H9 (cell line): ENCODE measurements around the gene LMF1. TPM values are rescaled to one million over a fixed set of nuclear protein-coding genes. Genes with fewer than 3 reads are reported as not detected.

Experiments used
- DNase-seq: peaks from one replicate; pipeline ENCODE4 v3.0.0-alpha.2; 2017
- H2AFZ ChIP-seq: one replicate; pipeline ENCODE4 v1.6.1; 2013; ENCODE audit warnings: mild to moderate bottlenecking, low read length, control low read depth, moderate library complexity
- H2AK5ac ChIP-seq: 2 replicates; pipeline ENCODE4 v1.6.1; 2013; ENCODE audit warnings: low read length, control low read depth, mixed read lengths; ENCODE audit not compliant: insufficient read length
- H2BK120ac ChIP-seq: one replicate; pipeline ENCODE4 v1.6.1; 2013; ENCODE audit warnings: low read depth, mild to moderate bottlenecking, low read length, control low read depth, inconsistent platforms; ENCODE audit not compliant: poor library complexity, severe bottlenecking
- H2BK12ac ChIP-seq: 2 replicates; pipeline ENCODE4 v1.6.1; 2013; ENCODE audit warnings: low read length, control low read depth, mixed read lengths, low read depth; ENCODE audit not compliant: insufficient read length
- H2BK15ac ChIP-seq: 2 replicates; pipeline ENCODE4 v1.6.1; 2013; ENCODE audit warnings: low read depth, low read length, control low read depth
- H2BK20ac ChIP-seq: one replicate; pipeline ENCODE4 v1.6.1; 2013; ENCODE audit warnings: low read depth, mild to moderate bottlenecking, low read length, control low read depth, inconsistent platforms; ENCODE audit not compliant: poor library complexity, severe bottlenecking
- H2BK5ac ChIP-seq: 2 replicates; pipeline ENCODE4 v1.6.1; 2013; ENCODE audit warnings: low read length, control low read depth, mixed read lengths; ENCODE audit not compliant: insufficient read length
- H3K14ac ChIP-seq: 2 replicates; pipeline ENCODE4 v1.6.1; 2013; ENCODE audit warnings: low read length, control low read depth; ENCODE audit not compliant: insufficient read depth
- H3K18ac ChIP-seq: 2 replicates; pipeline ENCODE4 v1.6.1; 2013; ENCODE audit warnings: low read depth, mild to moderate bottlenecking, mixed read lengths, low read length, control low read depth; ENCODE audit not compliant: insufficient read length
- H3K23ac ChIP-seq: 2 replicates; pipeline ENCODE4 v1.6.1; 2013; ENCODE audit warnings: low read length, control low read depth, mixed read lengths, low read depth; ENCODE audit not compliant: insufficient read length
- H3K23me2 ChIP-seq: 2 replicates; pipeline ENCODE4 v1.6.1; 2013; ENCODE audit warnings: low read depth, mild to moderate bottlenecking, mixed read lengths, low read length, control low read depth; ENCODE audit not compliant: insufficient read length, poor library complexity, severe bottlenecking
- H3K27ac ChIP-seq: 2 replicates; pipeline ENCODE4 v1.5.1; 2013; ENCODE audit warnings: low read length, control low read depth, mixed read lengths, low read depth; ENCODE audit not compliant: insufficient read length
- H3K27me3 ChIP-seq: 2 replicates; pipeline ENCODE4 v1.6.1; 2013; ENCODE audit warnings: low read length, control low read depth, inconsistent platforms; ENCODE audit not compliant: insufficient read depth
- H3K4ac ChIP-seq: 2 replicates; pipeline ENCODE4 v1.6.1; 2013; ENCODE audit warnings: low read depth, mild to moderate bottlenecking, control low read depth, inconsistent platforms, low read length, moderate library complexity
- H3K4me1 ChIP-seq: 2 replicates; pipeline ENCODE4 v1.6.1; 2013; ENCODE audit warnings: low read length, control low read depth, inconsistent platforms; ENCODE audit not compliant: insufficient read depth
- H3K4me2 ChIP-seq: 2 replicates; pipeline ENCODE4 v1.6.1; 2013; ENCODE audit warnings: low read length, control low read depth, mixed read lengths; ENCODE audit not compliant: insufficient read length, insufficient read depth
- H3K56ac ChIP-seq: 2 replicates; pipeline ENCODE4 v1.6.1; 2013; ENCODE audit warnings: low read depth, mild to moderate bottlenecking, mixed read lengths, low read length, control low read depth; ENCODE audit not compliant: insufficient read length
- H3K79me1 ChIP-seq: 2 replicates; pipeline ENCODE4 v1.6.1; 2013; ENCODE audit warnings: low read depth, mild to moderate bottlenecking, moderate library complexity, low read length, control low read depth, inconsistent platforms; ENCODE audit not compliant: insufficient read depth, poor library complexity, severe bottlenecking
- H3K79me2 ChIP-seq: 2 replicates; pipeline ENCODE4 v1.6.1; 2013; ENCODE audit warnings: low read length, control low read depth, inconsistent platforms; ENCODE audit not compliant: insufficient read depth
- H3K9ac ChIP-seq: 2 replicates; pipeline ENCODE4 v1.6.1; 2013; ENCODE audit warnings: low read length, control low read depth, mixed read lengths; ENCODE audit not compliant: insufficient read length; ENCODE audit errors: extremely low read depth
- H3K9me3 ChIP-seq: one replicate; pipeline ENCODE4 v1.6.1; 2013; ENCODE audit warnings: low read depth, low read length, inconsistent platforms; ENCODE audit not compliant: control insufficient read depth
- H3T11ph ChIP-seq: one replicate; pipeline ENCODE4 v1.6.1; 2013; ENCODE audit warnings: mild to moderate bottlenecking, low read length, control low read depth, inconsistent platforms
- H4K20me1 ChIP-seq: one replicate; pipeline ENCODE4 v1.6.1; 2013; ENCODE audit not compliant: control insufficient read depth, insufficient read length, insufficient read depth
- H4K5ac ChIP-seq: 2 replicates; pipeline ENCODE4 v1.6.1; 2013; ENCODE audit warnings: low read depth, mild to moderate bottlenecking, mixed read lengths, low read length, control low read depth; ENCODE audit not compliant: insufficient read length
- H4K8ac ChIP-seq: replicated peaks from 2 replicates; pipeline ENCODE4 v1.6.1; 2013; ENCODE audit warnings: low read length, control low read depth, mixed read lengths, low read depth; ENCODE audit not compliant: insufficient read length
- H4K91ac ChIP-seq: 2 replicates; pipeline ENCODE4 v1.6.1; 2013; ENCODE audit warnings: low read depth, mild to moderate bottlenecking, moderate library complexity, mixed read lengths, low read length, control low read depth; ENCODE audit not compliant: insufficient read length
- H3K27ac Mint-ChIP-seq, 3 experiments: 2 replicates in 2 of 3; 3 replicates in 1 of 3; pipeline ENCODE4 v1.8.0; 2020 to 2021; ENCODE audit warnings: mixed read lengths in 3 of 3, mild to moderate bottlenecking in 1 of 3, moderate library complexity in 1 of 3
- H3K27me3 Mint-ChIP-seq: 2 replicates; pipeline ENCODE4 v1.8.0; 2021; ENCODE audit warnings: low read depth, mild to moderate bottlenecking, moderate library complexity, mixed read lengths
- H3K36me3 Mint-ChIP-seq, 3 experiments: 2 replicates in 2 of 3; 3 replicates in 1 of 3; pipeline ENCODE4 v1.8.0; 2020 to 2021; ENCODE audit warnings: low read depth in 3 of 3, mixed read lengths in 3 of 3; ENCODE audit not compliant: insufficient read depth in 1 of 3
- H3K4me1 Mint-ChIP-seq, 2 experiments: 2 replicates each; pipeline ENCODE4 v1.8.0; 2020; ENCODE audit warnings: mixed read lengths in 2 of 2
- H3K4me3 Mint-ChIP-seq, 2 experiments: 2 replicates in 1 of 2; 3 replicates in 1 of 2; pipeline ENCODE4 v1.8.0; 2020 to 2021; ENCODE audit warnings: mild to moderate bottlenecking in 2 of 2, mixed read lengths in 2 of 2, moderate library complexity in 1 of 2
- H3K9me3 Mint-ChIP-seq, 2 experiments: 2 replicates in 1 of 2; 3 replicates in 1 of 2; pipeline ENCODE4 v1.8.0; 2020; ENCODE audit warnings: mild to moderate bottlenecking in 2 of 2, mixed read lengths in 2 of 2, moderate library complexity in 1 of 2
- WGBS: extraction: QIAGEN DNeasy Blood & Tissue Kit; methylation state at CpG from one replicate; pipeline ENCODE4 v1.1.7; 2013; ENCODE audit warnings: missing lambda C conversion rate, low lambda C conversion rate, mixed read lengths; ENCODE audit not compliant: insufficient read length; ENCODE audit errors: extremely low coverage; 5-methylcytosine and 5-hydroxymethylcytosine counted together
- total RNA-seq: library from RNA; stranded (reverse); gene quantifications from 2 replicates; pipeline ENCODE4 v1.2.1, GENCODE V29; 2021
- TF ChIP-seq, protein P1 (sequence below): fragments of 200-600 bp; sonication (generic); conservative IDR thresholded peaks from 3 replicates; pipeline ENCODE4 v1.8.0; 2021; ENCODE audit warnings: antibody characterized with exemption, mild to moderate bottlenecking

LMF1 gene
- total RNA-seq, 1 experiment from 2014 or later = 7.1 TPM

DNA sequence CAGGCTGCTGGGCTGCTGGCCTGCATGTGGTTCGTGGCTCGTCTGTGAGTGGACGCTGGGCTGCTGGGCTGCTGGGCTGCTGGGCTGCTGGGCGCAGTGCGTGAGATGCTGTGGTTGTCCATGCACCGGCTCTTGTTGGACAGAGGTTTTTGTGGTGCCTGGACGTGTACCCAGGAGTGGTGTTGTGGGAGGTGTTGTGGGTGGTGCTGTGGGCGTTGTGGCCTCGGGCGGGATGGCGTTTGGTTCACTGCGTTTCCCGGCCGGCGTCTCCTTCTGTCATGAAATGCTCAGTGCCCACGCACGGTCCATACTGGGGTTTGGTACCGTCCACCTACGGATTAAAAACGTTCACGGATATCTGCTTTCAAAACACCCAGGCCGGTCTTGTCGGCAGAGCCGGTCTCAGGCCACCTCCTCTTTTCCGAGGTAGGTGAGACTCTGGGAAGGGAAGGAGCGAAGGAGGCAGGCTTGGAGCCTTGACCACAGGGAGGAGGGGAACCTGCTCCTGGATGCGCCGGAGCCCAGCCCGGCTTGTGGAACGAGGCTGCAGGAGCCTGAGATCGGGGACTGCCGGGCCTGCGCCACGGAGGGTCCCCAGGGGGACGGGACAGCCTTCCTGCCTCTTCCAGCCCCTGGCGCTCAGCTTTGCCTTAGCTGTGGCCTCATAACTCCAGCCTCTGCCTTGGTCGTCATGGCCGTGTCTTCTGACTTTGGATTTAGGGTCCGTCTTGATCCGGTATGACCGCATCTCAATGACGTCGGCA, 140.5 kb downstream of the LMF1 start:
- no peak overlapping the region for H3K9ac ChIP-seq
- H2BK12ac ChIP-seq = no peak overlapping the region
- no peaks in the 10 kb centered on the region for H3K4me1 ChIP-seq
- no peak overlapping the region for H2AFZ ChIP-seq
- no peak overlapping the region for H3K27ac ChIP-seq
- no peak overlapping the region for H4K8ac ChIP-seq
- Mint-ChIP-seq H3K4me3 (peak overlapping the region in 1 of 2 experiments; percentile 6; a peak in 1 of 5 replicates), H3K27me3 (peaks cover 20% of the 10 kb centered on the region), H3K36me3 (no peaks in the 10 kb centered on the region; a peak in 1 of 7 replicates), H3K27ac (peak overlapping the region in 1 of 3 experiments; percentile 49; a peak in 1 of 7 replicates), H3K9me3 (peaks cover 0 to 2% of the 10 kb centered on the region in 2 experiments; a peak in 2 of 5 replicates), H3K4me1 (peaks cover 6% of the 10 kb centered on the region in 2 experiments; a peak in 2 of 4 replicates)
- H4K5ac ChIP-seq = no peak overlapping the region
- TF ChIP-seq, protein P1, sequence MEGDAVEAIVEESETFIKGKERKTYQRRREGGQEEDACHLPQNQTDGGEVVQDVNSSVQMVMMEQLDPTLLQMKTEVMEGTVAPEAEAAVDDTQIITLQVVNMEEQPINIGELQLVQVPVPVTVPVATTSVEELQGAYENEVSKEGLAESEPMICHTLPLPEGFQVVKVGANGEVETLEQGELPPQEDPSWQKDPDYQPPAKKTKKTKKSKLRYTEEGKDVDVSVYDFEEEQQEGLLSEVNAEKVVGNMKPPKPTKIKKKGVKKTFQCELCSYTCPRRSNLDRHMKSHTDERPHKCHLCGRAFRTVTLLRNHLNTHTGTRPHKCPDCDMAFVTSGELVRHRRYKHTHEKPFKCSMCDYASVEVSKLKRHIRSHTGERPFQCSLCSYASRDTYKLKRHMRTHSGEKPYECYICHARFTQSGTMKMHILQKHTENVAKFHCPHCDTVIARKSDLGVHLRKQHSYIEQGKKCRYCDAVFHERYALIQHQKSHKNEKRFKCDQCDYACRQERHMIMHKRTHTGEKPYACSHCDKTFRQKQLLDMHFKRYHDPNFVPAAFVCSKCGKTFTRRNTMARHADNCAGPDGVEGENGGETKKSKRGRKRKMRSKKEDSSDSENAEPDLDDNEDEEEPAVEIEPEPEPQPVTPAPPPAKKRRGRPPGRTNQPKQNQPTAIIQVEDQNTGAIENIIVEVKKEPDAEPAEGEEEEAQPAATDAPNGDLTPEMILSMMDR = no peak
- H3K23me2 ChIP-seq = no peaks in the 10 kb centered on the region
- no peak overlapping the region for H2BK120ac ChIP-seq
- H3K79me2 ChIP-seq = no peaks in the 10 kb centered on the region
- WGBS = no CpG with 5 or more reads among the region's 43 CpGs
- H3K4ac ChIP-seq = no peak overlapping the region
- H3K79me1 ChIP-seq = no peaks in the 10 kb centered on the region
- no peak overlapping the region for H3K56ac ChIP-seq
- no peak overlapping the region for H4K91ac ChIP-seq
- no peak overlapping the region for H3T11ph ChIP-seq
- no peak overlapping the region for H2BK20ac ChIP-seq
- H2BK15ac ChIP-seq = no peak overlapping the region
- no peaks in the 10 kb centered on the region for H3K9me3 ChIP-seq
- H4K20me1 ChIP-seq = no peaks in the 10 kb centered on the region
- H2BK5ac ChIP-seq = no peak overlapping the region
- no peak overlapping the region for H2AK5ac ChIP-seq
- no peaks in the 10 kb centered on the region for H3K27me3 ChIP-seq
- H3K18ac ChIP-seq = no peak overlapping the region
- H3K14ac ChIP-seq = no peak overlapping the region; the same call in 1 of the 2 replicates
- DNase-seq = no peak
- H3K4me2 ChIP-seq = no peak overlapping the region
- H3K23ac ChIP-seq = no peak overlapping the region
